ENCODE data around the gene RNF113A. TPM values are rescaled to one million over a fixed set of nuclear protein-coding genes. Genes with fewer than 3 reads are reported as not detected.
"Not testable (repeated sequence)": the region's sequence is repeated elsewhere in the genome, so short reads cannot be mapped to it uniquely, and the experiment has no call there.

Gene RNF113A
- polyA plus RNA-seq, 3 donors = 20.4 to 21.6 (median 21.5) TPM

DNA sequence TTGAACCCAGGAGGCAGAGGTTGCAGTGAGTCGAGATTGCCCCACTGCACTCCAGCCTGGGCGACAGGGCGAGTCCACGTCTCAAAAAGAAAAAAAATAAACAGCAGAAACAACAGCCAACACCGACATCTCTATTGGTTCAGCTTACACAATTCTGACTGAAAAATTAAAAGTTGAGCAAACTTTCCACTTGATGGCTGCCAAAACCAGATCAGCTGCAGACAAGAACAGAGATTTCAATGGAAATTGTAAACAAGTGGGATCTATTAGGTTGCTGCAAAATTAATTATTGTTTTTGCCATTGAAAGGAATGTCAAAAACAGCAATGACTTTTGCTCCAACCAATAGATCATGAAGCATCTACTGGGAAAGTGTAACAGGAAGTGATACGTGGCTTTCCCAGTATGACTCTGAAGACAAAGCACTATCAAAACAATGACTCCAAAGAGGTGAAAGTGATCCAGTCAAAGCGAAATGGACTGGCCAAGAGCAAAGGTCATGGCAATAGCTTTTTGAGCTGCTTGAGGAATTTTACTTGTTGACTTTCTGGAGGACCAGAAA is 45.1 kb downstream of the RNF113A start:
- no peak overlapping the region for H2AFZ ChIP-seq (ENCODE audit: insufficient read depth, low read depth, low read length, poor library complexity, severe bottlenecking)
- Mint-ChIP-seq H3K4me3 (no peak overlapping the region), H3K27ac (peak overlapping the region in 1 of 7 donors; percentile 52)

GRCh38 chrX:119824221-119824620 is 47.3 kb downstream of the RNF113A start:
- intact Hi-C loops (cut with micrococcal nuclease); H3K9ac ChIP-seq (ENCODE audit: insufficient read depth, low read length, poor library complexity, severe bottlenecking); H3K27ac Mint-ChIP-seq; H3K4me1 Mint-ChIP-seq; H3K79me2 ChIP-seq (ENCODE audit: insufficient read depth, low read length); H3K36me3 ChIP-seq (replicated peaks in 1 of 2; ENCODE audit: control insufficient read depth in 1 of 2, insufficient read depth in 2 of 2, low read length in 2 of 2); DNase-seq; H3K27ac ChIP-seq (ENCODE audit: low read depth in 1 of 2, low read length in 2 of 2); H3K27me3 Mint-ChIP-seq (ENCODE audit: low read depth in 3 of 3); H3K4me1 ChIP-seq (ENCODE audit: control insufficient read depth in 1 of 2, insufficient read depth in 2 of 2, low read length in 2 of 2); H2AFZ ChIP-seq (ENCODE audit: insufficient read depth, low read depth, low read length, poor library complexity, severe bottlenecking); H3K4me2 ChIP-seq (replicated peaks; ENCODE audit: extremely low read depth, low read length, poor library complexity, severe bottlenecking); H3K9me3 Mint-ChIP-seq; H3K27me3 ChIP-seq (ENCODE audit: control insufficient read depth in 2 of 2, insufficient read depth in 2 of 2, low read length in 2 of 2); H3K4me3 ChIP-seq (replicated peaks in 1 of 3; ENCODE audit: low read depth in 2 of 3, low read length in 3 of 3); H3K9me3 ChIP-seq (replicated peaks in 1 of 2; ENCODE audit: control insufficient read depth in 1 of 2, insufficient read depth in 1 of 2, low read length in 2 of 2); H3K36me3 Mint-ChIP-seq; H3K4me3 Mint-ChIP-seq; H4K20me1 ChIP-seq (ENCODE audit: insufficient read depth, low read length): not testable (repeated sequence)
- no CpG with 5 or more reads among the region's 5 CpGs for WGBS (ENCODE audit: insufficient coverage)

More for the DNA sequence above, 45.1 kb downstream of the RNF113A start:
- H3K4me1 ChIP-seq (ENCODE audit: control insufficient read depth in 1 of 2, insufficient read depth in 2 of 2, low read length in 2 of 2) = no peaks in the 10 kb centered on the region
- H3K4me1 Mint-ChIP-seq = peaks cover 4% of the 10 kb centered on the region
- H3K79me2 ChIP-seq (ENCODE audit: insufficient read depth, low read length) = no peaks in the 10 kb centered on the region
- peaks cover 2 to 21% of the 10 kb centered on the region in 2 donors for H3K36me3 ChIP-seq (replicated peaks in 1 of 2; ENCODE audit: control insufficient read depth in 1 of 2, insufficient read depth in 2 of 2, low read length in 2 of 2)
- no peaks in the 10 kb centered on the region for H3K9me3 Mint-ChIP-seq
- H3K4me3 ChIP-seq (replicated peaks in 1 of 3; ENCODE audit: low read depth in 2 of 3, low read length in 3 of 3) = no peak overlapping the region
- no peak overlapping the region for H3K4me2 ChIP-seq (replicated peaks; ENCODE audit: extremely low read depth, low read length, poor library complexity, severe bottlenecking)
- TF ChIP-seq CTCF (IDR thresholded peaks at IDR 0.05) = no peak
- DNase-seq = no peak
- no peaks in the 10 kb centered on the region for H3K9me3 ChIP-seq (replicated peaks in 1 of 2; ENCODE audit: control insufficient read depth in 1 of 2, insufficient read depth in 1 of 2, low read length in 2 of 2)
- no peak overlapping the region for H3K9ac ChIP-seq (ENCODE audit: insufficient read depth, low read length, poor library complexity, severe bottlenecking)
- H3K27ac ChIP-seq (ENCODE audit: low read depth in 1 of 2, low read length in 2 of 2) = no peak overlapping the region
- no CpG with 5 or more reads among the region's 7 CpGs for WGBS (ENCODE audit: insufficient coverage)
- no peaks in the 10 kb centered on the region for H4K20me1 ChIP-seq (ENCODE audit: insufficient read depth, low read length)
- H3K27me3 Mint-ChIP-seq (ENCODE audit: low read depth in 3 of 3) = peaks cover 0 to 6% (median 0%) of the 10 kb centered on the region in 3 donors
- intact Hi-C loops (cut with micrococcal nuclease) = no loop called here
- no peaks in the 10 kb centered on the region for H3K27me3 ChIP-seq (ENCODE audit: control insufficient read depth in 2 of 2, insufficient read depth in 2 of 2, low read length in 2 of 2)
- H3K36me3 Mint-ChIP-seq = peaks cover 20 to 25% of the 10 kb centered on the region in 2 donors

- H4K20me1 ChIP-seq (ENCODE audit: insufficient read depth, low read length); H3K4me1 ChIP-seq (ENCODE audit: control insufficient read depth in 1 of 2, insufficient read depth in 2 of 2, low read length in 2 of 2); H3K4me3 ChIP-seq (replicated peaks in 1 of 3; ENCODE audit: low read depth in 2 of 3, low read length in 3 of 3); H3K27ac ChIP-seq (ENCODE audit: low read depth in 1 of 2, low read length in 2 of 2); H3K4me1 Mint-ChIP-seq; H3K9ac ChIP-seq (ENCODE audit: insufficient read depth, low read length, poor library complexity, severe bottlenecking); H3K79me2 ChIP-seq (ENCODE audit: insufficient read depth, low read length); H3K27me3 Mint-ChIP-seq (ENCODE audit: low read depth in 3 of 3); H3K27me3 ChIP-seq (ENCODE audit: control insufficient read depth in 2 of 2, insufficient read depth in 2 of 2, low read length in 2 of 2); H3K9me3 ChIP-seq (replicated peaks in 1 of 2; ENCODE audit: control insufficient read depth in 1 of 2, insufficient read depth in 1 of 2, low read length in 2 of 2); intact Hi-C loops (cut with micrococcal nuclease); DNase-seq; H3K9me3 Mint-ChIP-seq; H3K4me3 Mint-ChIP-seq; H2AFZ ChIP-seq (ENCODE audit: insufficient read depth, low read depth, low read length, poor library complexity, severe bottlenecking); H3K36me3 ChIP-seq (replicated peaks in 1 of 2; ENCODE audit: control insufficient read depth in 1 of 2, insufficient read depth in 2 of 2, low read length in 2 of 2); H3K36me3 Mint-ChIP-seq; H3K4me2 ChIP-seq (replicated peaks; ENCODE audit: extremely low read depth, low read length, poor library complexity, severe bottlenecking): not testable (repeated sequence)
- no CpG with 5 or more reads among the region's 3 CpGs for WGBS (ENCODE audit: insufficient coverage)
- peak overlapping the region in 1 of 7 donors; percentile 37 for H3K27ac Mint-ChIP-seq
Observed at GRCh38 chrX:119821703-119822102, 49.8 kb downstream of the RNF113A start.

All from CD14-positive monocyte (primary cell).